HG03457 (cell line): ENCODE results near the gene RASL11B.

Source experiments
- ATAC-seq: cut with Tn5 transposase; IDR thresholded peaks from one replicate; pipeline ENCODE4 v1.9.1; 2021; ENCODE audit warnings: moderate number of reproducible peaks; ENCODE audit not compliant: unreplicated experiment

The RASL11B gene

GRCh38 chr4:52873191-52873590 lies 11.1 kb downstream of the RASL11B start:
- ATAC-seq: no peak

GRCh38 chr4:52873861-52874343 lies 11.8 kb downstream of the RASL11B start:
- ATAC-seq: no peak

DNA sequence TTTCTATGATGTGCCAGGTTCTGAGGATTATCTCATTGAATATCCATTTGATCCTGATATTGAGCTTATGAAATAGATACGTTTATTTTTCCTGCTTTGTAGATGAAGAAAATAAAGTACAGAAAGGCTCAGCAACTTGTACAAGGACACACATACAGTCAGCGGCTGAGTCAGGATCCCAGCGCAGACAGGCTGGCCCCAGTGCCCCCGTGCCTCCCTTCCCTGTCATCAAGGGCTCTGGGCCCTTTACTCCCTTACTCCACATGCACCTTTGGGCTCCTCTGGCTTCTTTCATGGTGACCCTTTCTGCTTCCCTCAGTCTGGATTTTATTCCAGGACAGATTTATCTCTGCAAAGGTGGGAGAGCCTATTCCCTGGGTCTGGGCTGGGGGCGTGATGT lies 12.8 kb downstream of the RASL11B start:
- ATAC-seq: no peak

DNA sequence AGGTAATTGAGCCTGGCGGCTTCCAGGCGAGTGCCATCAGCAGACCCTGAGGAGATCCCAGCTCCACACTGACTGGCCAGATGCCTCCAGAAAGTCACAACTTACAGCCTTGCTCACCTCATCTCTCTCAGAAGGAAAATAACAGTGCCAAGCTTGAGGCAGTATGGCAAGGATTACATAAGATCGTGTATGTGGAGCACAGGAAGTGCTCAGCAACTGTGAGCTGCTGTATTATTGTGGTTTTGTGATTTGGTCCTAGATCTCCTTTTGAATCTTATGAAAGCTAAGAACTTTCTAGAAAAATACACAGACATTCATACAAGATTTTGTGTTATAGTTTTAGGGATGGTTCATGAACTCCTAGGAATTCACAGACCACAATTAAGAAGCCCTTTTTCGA lies 14.0 kb downstream of the RASL11B start:
- no peak for ATAC-seq

GRCh38 chr4:52877036-52877435 lies 14.9 kb downstream of the RASL11B start:
- no peak for ATAC-seq

- no peak for ATAC-seq
Observed at GRCh38 chr4:52877694-52878093, 15.6 kb downstream of the RASL11B start.

DNA sequence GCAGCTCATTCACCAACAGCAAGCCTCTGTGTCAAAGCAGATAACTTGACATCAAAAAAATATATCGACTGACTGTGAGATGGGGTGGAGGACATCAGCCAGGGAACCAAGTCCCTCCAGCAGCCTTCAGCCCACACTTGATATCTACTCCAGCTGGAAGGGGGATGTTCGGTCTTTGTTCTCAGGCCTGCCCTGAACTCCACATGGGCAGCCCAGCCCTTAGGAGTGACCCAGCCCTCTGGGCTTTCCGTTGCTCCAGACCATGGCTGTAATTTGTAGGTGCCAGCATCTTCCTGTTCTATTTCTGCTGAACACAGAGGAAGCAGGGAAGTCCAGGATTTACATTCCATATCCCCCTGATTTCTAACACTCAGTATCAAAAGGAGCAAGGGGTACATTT lies 17.4 kb downstream of the RASL11B start:
- no peak for ATAC-seq

DNA sequence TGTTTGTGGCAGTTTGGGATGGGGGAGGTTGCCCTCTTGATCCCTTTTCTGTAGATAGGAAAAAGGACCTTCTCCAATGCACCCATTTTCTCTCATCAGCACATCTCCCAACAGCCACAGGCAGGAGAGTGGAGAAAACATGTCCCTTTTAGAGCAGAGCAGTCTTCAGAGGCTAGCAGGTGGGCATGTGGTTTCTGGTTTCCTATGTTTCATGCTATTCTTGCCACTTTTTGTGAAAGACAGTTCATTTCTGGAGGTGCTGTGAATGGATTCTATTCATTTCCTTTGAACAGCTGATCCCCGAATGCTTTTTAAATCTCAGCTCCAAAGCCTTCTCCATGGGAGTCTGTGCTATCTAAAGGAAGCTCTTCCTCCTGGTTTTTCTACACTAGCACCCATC lies 18.9 kb downstream of the RASL11B start:
- ATAC-seq: no peak

GRCh38 chr4:52883183-52883621 lies 21.1 kb downstream of the RASL11B start:
- no peak for ATAC-seq

DNA sequence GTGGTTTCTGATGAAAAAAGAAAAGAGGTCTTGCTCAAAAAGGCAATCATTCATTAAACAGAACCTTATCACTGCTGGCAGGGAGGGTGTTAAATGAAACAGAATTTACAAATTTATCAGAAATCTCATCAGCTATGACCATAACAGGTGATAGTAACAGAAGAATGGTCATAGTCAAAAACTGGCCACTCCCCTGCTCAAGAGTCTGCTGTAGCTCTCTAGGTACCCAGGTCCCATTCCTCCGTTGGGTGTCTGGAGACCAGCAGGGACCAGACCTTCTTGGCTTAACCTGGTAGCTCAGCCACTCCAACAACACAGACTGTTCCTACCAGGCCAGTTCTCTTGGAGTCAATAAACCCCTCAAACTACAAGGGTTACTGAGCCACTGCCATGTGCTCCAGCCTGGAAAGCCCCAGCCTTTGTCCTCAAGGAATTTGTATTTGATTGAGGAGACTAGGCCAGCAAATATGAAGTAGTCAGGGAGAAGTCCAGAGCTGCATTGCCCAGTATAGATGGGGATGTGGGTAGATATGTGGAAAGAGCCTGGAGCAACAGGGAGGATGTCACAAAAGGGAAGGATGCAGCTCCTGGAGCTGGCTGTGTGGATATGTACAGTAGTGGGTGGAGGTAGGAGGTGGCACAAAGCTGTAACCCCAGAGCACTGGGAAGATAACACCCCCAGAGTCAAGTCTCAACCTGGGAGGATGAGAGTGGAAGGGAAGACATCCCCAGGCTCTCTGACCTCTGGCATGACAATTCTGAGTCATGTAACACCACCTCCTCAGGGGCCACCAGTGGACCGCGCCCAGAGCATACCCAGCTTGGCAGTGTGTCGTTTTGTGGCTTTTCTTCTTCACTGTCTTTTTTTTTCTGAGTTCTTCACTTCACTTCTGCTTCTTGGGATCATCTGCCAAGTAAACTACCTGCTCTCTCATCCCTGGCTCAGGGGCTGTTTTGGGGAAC lies 21.9 kb downstream of the RASL11B start:
- no peak for ATAC-seq

DNA sequence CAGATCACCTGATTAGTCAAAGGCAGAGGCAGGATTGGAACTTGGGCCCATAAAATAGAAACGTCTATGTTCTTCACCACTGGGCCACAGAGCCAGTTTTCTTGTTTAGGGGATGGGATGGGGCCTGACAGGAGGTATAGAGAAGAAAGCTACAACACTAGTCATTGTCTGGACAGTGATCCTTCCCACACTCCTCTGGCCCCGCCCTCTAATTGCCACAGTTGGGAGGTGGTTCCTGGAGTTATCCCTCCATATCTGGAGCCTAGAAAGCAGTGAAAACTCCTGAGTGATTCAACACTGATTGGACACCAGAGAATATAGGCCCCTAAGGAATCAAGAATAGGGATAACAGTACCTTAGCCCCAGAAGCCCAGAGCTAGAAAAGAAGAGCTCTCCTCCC lies 22.9 kb downstream of the RASL11B start:
- no peak for ATAC-seq

- no peak for ATAC-seq
Observed at GRCh38 chr4:52889354-52889753, 27.2 kb downstream of the RASL11B start.

GRCh38 chr4:52889778-52890520 lies 27.8 kb downstream of the RASL11B start:
- no peak for ATAC-seq

DNA sequence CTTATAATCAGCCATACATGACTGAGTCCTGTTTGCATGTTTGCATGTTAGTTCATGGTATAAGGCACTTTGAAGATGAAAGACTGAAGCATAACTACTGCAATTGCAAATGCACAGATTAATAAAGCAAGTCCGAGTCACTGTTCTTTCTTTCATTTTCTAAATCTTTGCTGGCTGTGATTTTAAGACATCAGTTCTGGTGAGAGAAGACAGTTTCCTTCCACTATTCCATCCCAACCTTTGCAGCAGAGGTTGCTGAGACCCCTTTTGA lies 28.3 kb downstream of the RASL11B start:
- no peak for ATAC-seq

GRCh38 chr4:52891743-52892142 lies 29.6 kb downstream of the RASL11B start:
- no peak for ATAC-seq

- ATAC-seq: no peak
Observed at GRCh38 chr4:52892880-52893279, 30.8 kb downstream of the RASL11B start.

DNA sequence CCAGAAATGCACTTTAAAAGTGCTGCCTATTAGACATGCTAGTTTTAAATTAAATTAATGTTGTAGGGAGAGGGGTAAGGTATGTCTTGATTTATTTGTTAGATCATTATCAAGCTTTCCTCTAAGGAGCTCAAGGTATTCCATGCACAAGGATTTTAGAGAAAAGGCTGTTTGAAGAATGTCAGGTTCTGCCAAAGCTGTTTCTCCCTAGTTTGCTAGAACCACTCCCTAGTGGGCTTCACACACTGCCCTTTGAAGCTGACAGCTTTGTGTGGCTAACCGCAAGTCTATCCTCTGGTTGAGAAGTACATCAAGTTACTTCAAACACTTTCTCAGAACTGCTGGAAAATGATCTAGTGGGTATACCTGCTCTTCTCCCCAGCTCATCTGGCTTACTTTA lies 32.3 kb downstream of the RASL11B start:
- ATAC-seq: no peak

GRCh38 chr4:52903273-52903672 lies 41.2 kb downstream of the RASL11B start:
- no peak for ATAC-seq

- no peak for ATAC-seq
Observed at GRCh38 chr4:52904421-52904820, 42.3 kb downstream of the RASL11B start.

- ATAC-seq: no peak
Observed at GRCh38 chr4:52907510-52907909, 45.4 kb downstream of the RASL11B start.

- no peak for ATAC-seq
Observed at GRCh38 chr4:52910115-52910514, 48.0 kb downstream of the RASL11B start.

DNA sequence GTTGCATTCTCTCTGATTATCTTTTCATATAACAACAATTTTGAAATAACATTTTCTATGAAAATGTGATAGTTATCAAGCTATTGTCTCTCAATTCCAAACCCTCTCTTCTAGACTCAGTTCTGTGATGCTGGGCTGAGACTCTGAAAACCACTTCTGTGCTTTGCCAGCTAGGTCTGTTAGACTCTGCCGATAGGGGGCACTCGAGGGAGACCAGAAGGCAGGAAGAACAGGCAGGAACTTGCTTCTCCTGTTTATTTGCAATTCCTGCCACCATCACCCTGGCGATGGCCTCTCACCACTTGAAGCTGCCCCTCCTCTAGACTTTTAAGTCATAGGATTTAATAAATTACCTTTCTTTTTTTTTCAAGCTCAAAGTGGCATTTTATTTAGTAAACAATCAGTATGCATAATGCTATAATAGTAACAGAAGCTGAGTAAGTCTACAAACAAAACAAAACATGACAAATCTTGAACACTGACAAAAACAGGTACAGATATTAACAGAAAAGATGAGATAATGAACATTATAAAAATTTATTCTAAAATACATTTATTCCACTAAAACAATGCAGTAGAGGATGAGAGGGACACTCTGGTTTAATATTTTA lies 49.7 kb downstream of the RASL11B start:
- ATAC-seq: no peak
